H9 (cell line): ENCODE data around the gene SLK. TPM values are rescaled to one million over a fixed set of nuclear protein-coding genes. Genes with fewer than 3 reads are reported as not detected.

Source experiments
- DNase-seq: peaks from one replicate; pipeline ENCODE4 v3.0.0-alpha.2; 2017
- H2AFZ ChIP-seq: one replicate; pipeline ENCODE4 v1.6.1; 2013; ENCODE audit warnings: mild to moderate bottlenecking, low read length, control low read depth, moderate library complexity
- H2AK5ac ChIP-seq: 2 replicates; pipeline ENCODE4 v1.6.1; 2013; ENCODE audit warnings: low read length, control low read depth, mixed read lengths; ENCODE audit not compliant: insufficient read length
- H2BK120ac ChIP-seq: one replicate; pipeline ENCODE4 v1.6.1; 2013; ENCODE audit warnings: low read depth, mild to moderate bottlenecking, low read length, control low read depth, inconsistent platforms; ENCODE audit not compliant: poor library complexity, severe bottlenecking
- H2BK12ac ChIP-seq: 2 replicates; pipeline ENCODE4 v1.6.1; 2013; ENCODE audit warnings: low read length, control low read depth, mixed read lengths, low read depth; ENCODE audit not compliant: insufficient read length
- H2BK15ac ChIP-seq: 2 replicates; pipeline ENCODE4 v1.6.1; 2013; ENCODE audit warnings: low read depth, low read length, control low read depth
- H2BK20ac ChIP-seq: one replicate; pipeline ENCODE4 v1.6.1; 2013; ENCODE audit warnings: low read depth, mild to moderate bottlenecking, low read length, control low read depth, inconsistent platforms; ENCODE audit not compliant: poor library complexity, severe bottlenecking
- H2BK5ac ChIP-seq: 2 replicates; pipeline ENCODE4 v1.6.1; 2013; ENCODE audit warnings: low read length, control low read depth, mixed read lengths; ENCODE audit not compliant: insufficient read length
- H3K14ac ChIP-seq: 2 replicates; pipeline ENCODE4 v1.6.1; 2013; ENCODE audit warnings: low read length, control low read depth; ENCODE audit not compliant: insufficient read depth
- H3K18ac ChIP-seq: 2 replicates; pipeline ENCODE4 v1.6.1; 2013; ENCODE audit warnings: low read depth, mild to moderate bottlenecking, mixed read lengths, low read length, control low read depth; ENCODE audit not compliant: insufficient read length
- H3K23ac ChIP-seq: 2 replicates; pipeline ENCODE4 v1.6.1; 2013; ENCODE audit warnings: low read length, control low read depth, mixed read lengths, low read depth; ENCODE audit not compliant: insufficient read length
- H3K23me2 ChIP-seq: 2 replicates; pipeline ENCODE4 v1.6.1; 2013; ENCODE audit warnings: low read depth, mild to moderate bottlenecking, mixed read lengths, low read length, control low read depth; ENCODE audit not compliant: insufficient read length, poor library complexity, severe bottlenecking
- H3K27ac ChIP-seq: 2 replicates; pipeline ENCODE4 v1.5.1; 2013; ENCODE audit warnings: low read length, control low read depth, mixed read lengths, low read depth; ENCODE audit not compliant: insufficient read length
- H3K27me3 ChIP-seq: 2 replicates; pipeline ENCODE4 v1.6.1; 2013; ENCODE audit warnings: low read length, control low read depth, inconsistent platforms; ENCODE audit not compliant: insufficient read depth
- H3K4ac ChIP-seq: 2 replicates; pipeline ENCODE4 v1.6.1; 2013; ENCODE audit warnings: low read depth, mild to moderate bottlenecking, control low read depth, inconsistent platforms, low read length, moderate library complexity
- H3K4me1 ChIP-seq: 2 replicates; pipeline ENCODE4 v1.6.1; 2013; ENCODE audit warnings: low read length, control low read depth, inconsistent platforms; ENCODE audit not compliant: insufficient read depth
- H3K4me2 ChIP-seq: 2 replicates; pipeline ENCODE4 v1.6.1; 2013; ENCODE audit warnings: low read length, control low read depth, mixed read lengths; ENCODE audit not compliant: insufficient read length, insufficient read depth
- H3K56ac ChIP-seq: 2 replicates; pipeline ENCODE4 v1.6.1; 2013; ENCODE audit warnings: low read depth, mild to moderate bottlenecking, mixed read lengths, low read length, control low read depth; ENCODE audit not compliant: insufficient read length
- H3K79me1 ChIP-seq: 2 replicates; pipeline ENCODE4 v1.6.1; 2013; ENCODE audit warnings: low read depth, mild to moderate bottlenecking, moderate library complexity, low read length, control low read depth, inconsistent platforms; ENCODE audit not compliant: insufficient read depth, poor library complexity, severe bottlenecking
- H3K79me2 ChIP-seq: 2 replicates; pipeline ENCODE4 v1.6.1; 2013; ENCODE audit warnings: low read length, control low read depth, inconsistent platforms; ENCODE audit not compliant: insufficient read depth
- H3K9ac ChIP-seq: 2 replicates; pipeline ENCODE4 v1.6.1; 2013; ENCODE audit warnings: low read length, control low read depth, mixed read lengths; ENCODE audit not compliant: insufficient read length; ENCODE audit errors: extremely low read depth
- H3K9me3 ChIP-seq: one replicate; pipeline ENCODE4 v1.6.1; 2013; ENCODE audit warnings: low read depth, low read length, inconsistent platforms; ENCODE audit not compliant: control insufficient read depth
- H3T11ph ChIP-seq: one replicate; pipeline ENCODE4 v1.6.1; 2013; ENCODE audit warnings: mild to moderate bottlenecking, low read length, control low read depth, inconsistent platforms
- H4K20me1 ChIP-seq: one replicate; pipeline ENCODE4 v1.6.1; 2013; ENCODE audit not compliant: control insufficient read depth, insufficient read length, insufficient read depth
- H4K5ac ChIP-seq: 2 replicates; pipeline ENCODE4 v1.6.1; 2013; ENCODE audit warnings: low read depth, mild to moderate bottlenecking, mixed read lengths, low read length, control low read depth; ENCODE audit not compliant: insufficient read length
- H4K8ac ChIP-seq: replicated peaks from 2 replicates; pipeline ENCODE4 v1.6.1; 2013; ENCODE audit warnings: low read length, control low read depth, mixed read lengths, low read depth; ENCODE audit not compliant: insufficient read length
- H4K91ac ChIP-seq: 2 replicates; pipeline ENCODE4 v1.6.1; 2013; ENCODE audit warnings: low read depth, mild to moderate bottlenecking, moderate library complexity, mixed read lengths, low read length, control low read depth; ENCODE audit not compliant: insufficient read length
- H3K27ac Mint-ChIP-seq, 3 experiments: 2 replicates in 2 of 3; 3 replicates in 1 of 3; pipeline ENCODE4 v1.8.0; 2020 to 2021; ENCODE audit warnings: mixed read lengths in 3 of 3, mild to moderate bottlenecking in 1 of 3, moderate library complexity in 1 of 3
- H3K27me3 Mint-ChIP-seq: 2 replicates; pipeline ENCODE4 v1.8.0; 2021; ENCODE audit warnings: low read depth, mild to moderate bottlenecking, moderate library complexity, mixed read lengths
- H3K36me3 Mint-ChIP-seq, 3 experiments: 2 replicates in 2 of 3; 3 replicates in 1 of 3; pipeline ENCODE4 v1.8.0; 2020 to 2021; ENCODE audit warnings: low read depth in 3 of 3, mixed read lengths in 3 of 3; ENCODE audit not compliant: insufficient read depth in 1 of 3
- H3K4me1 Mint-ChIP-seq, 2 experiments: 2 replicates each; pipeline ENCODE4 v1.8.0; 2020; ENCODE audit warnings: mixed read lengths in 2 of 2
- H3K4me3 Mint-ChIP-seq, 2 experiments: 2 replicates in 1 of 2; 3 replicates in 1 of 2; pipeline ENCODE4 v1.8.0; 2020 to 2021; ENCODE audit warnings: mild to moderate bottlenecking in 2 of 2, mixed read lengths in 2 of 2, moderate library complexity in 1 of 2
- H3K9me3 Mint-ChIP-seq, 2 experiments: 2 replicates in 1 of 2; 3 replicates in 1 of 2; pipeline ENCODE4 v1.8.0; 2020; ENCODE audit warnings: mild to moderate bottlenecking in 2 of 2, mixed read lengths in 2 of 2, moderate library complexity in 1 of 2
- WGBS: extraction: QIAGEN DNeasy Blood & Tissue Kit; methylation state at CpG from one replicate; pipeline ENCODE4 v1.1.7; 2013; ENCODE audit warnings: missing lambda C conversion rate, low lambda C conversion rate, mixed read lengths; ENCODE audit not compliant: insufficient read length; ENCODE audit errors: extremely low coverage; 5-methylcytosine and 5-hydroxymethylcytosine counted together
- total RNA-seq: library from RNA; stranded (reverse); gene quantifications from 2 replicates; pipeline ENCODE4 v1.2.1, GENCODE V29; 2021
- TF ChIP-seq, protein P1 (sequence below): fragments of 200-600 bp; sonication (generic); conservative IDR thresholded peaks from 3 replicates; pipeline ENCODE4 v1.8.0; 2021; ENCODE audit warnings: antibody characterized with exemption, mild to moderate bottlenecking

SLK gene
- total RNA-seq, 1 experiment from 2014 or later = 21.0 TPM

DNA sequence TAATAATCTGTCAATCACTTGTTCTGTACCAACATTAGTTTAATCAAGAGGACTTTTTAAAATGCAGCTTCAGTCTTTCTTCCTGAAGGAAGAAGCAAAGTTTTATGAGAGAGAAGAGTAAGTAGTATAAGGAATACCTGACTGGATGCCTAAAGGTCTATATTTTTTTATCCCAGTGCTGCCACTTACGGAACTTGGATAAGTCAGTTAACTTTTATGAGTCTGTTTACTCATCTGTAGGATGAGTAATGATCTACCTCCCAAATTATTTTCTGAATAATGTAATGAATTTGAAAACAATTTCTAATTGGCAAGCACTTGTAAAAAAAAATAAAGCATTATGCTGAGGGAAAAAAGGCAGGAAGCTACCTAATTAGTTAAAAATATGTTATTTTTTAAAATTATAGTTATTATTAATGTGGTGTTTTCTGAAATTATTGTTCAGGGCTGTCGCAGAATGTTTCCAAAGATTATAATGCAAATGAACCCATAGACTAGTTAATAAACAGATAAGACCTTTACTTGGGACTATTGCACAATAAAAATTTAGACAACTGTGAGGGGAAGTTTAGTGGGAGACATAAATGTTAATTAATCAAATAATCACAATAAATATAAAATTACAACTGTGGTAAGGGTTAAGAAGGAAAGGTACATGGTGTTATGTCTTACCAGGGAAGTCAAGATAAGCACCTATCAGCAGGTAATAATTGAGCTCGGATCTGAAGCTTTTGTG, 24.6 kb downstream of the SLK start:
- H3K27me3 Mint-ChIP-seq = no peaks in the 10 kb centered on the region
- H3K18ac ChIP-seq = no peak overlapping the region
- no peak overlapping the region for H3K14ac ChIP-seq
- H3K27me3 ChIP-seq = no peaks in the 10 kb centered on the region
- TF ChIP-seq, protein P1, sequence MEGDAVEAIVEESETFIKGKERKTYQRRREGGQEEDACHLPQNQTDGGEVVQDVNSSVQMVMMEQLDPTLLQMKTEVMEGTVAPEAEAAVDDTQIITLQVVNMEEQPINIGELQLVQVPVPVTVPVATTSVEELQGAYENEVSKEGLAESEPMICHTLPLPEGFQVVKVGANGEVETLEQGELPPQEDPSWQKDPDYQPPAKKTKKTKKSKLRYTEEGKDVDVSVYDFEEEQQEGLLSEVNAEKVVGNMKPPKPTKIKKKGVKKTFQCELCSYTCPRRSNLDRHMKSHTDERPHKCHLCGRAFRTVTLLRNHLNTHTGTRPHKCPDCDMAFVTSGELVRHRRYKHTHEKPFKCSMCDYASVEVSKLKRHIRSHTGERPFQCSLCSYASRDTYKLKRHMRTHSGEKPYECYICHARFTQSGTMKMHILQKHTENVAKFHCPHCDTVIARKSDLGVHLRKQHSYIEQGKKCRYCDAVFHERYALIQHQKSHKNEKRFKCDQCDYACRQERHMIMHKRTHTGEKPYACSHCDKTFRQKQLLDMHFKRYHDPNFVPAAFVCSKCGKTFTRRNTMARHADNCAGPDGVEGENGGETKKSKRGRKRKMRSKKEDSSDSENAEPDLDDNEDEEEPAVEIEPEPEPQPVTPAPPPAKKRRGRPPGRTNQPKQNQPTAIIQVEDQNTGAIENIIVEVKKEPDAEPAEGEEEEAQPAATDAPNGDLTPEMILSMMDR = no peak
- no peaks in the 10 kb centered on the region for H3K4me1 Mint-ChIP-seq
- H3K4ac ChIP-seq = no peak overlapping the region
- H2AFZ ChIP-seq = no peak overlapping the region
- no CpG with 5 or more reads among the region's 3 CpGs for WGBS
- no peak overlapping the region for H2BK12ac ChIP-seq
- no peak overlapping the region for H4K5ac ChIP-seq
- H4K20me1 ChIP-seq = no peaks in the 10 kb centered on the region
- no peak overlapping the region for H3K4me2 ChIP-seq
- H3K4me3 Mint-ChIP-seq = no peak overlapping the region
- H3K9me3 Mint-ChIP-seq = no peaks in the 10 kb centered on the region
- H3K9ac ChIP-seq = no peak overlapping the region
- H3T11ph ChIP-seq = no peak overlapping the region
- no peak overlapping the region for H2BK120ac ChIP-seq
- H2BK20ac ChIP-seq = no peak overlapping the region
- no peak overlapping the region for H4K91ac ChIP-seq
- H2BK5ac ChIP-seq = no peak overlapping the region
- no peak overlapping the region for H3K56ac ChIP-seq
- no peaks in the 10 kb centered on the region for H3K23me2 ChIP-seq
- no peak overlapping the region for H3K27ac Mint-ChIP-seq
- no peak for DNase-seq
- peaks cover 0 to 4% (median 0%) of the 10 kb centered on the region in 3 experiments; a peak in 1 of 7 replicates for H3K36me3 Mint-ChIP-seq
- H3K4me1 ChIP-seq = no peaks in the 10 kb centered on the region
- no peak overlapping the region for H3K27ac ChIP-seq
- no peak overlapping the region for H3K23ac ChIP-seq
- no peak overlapping the region for H4K8ac ChIP-seq
- H3K79me2 ChIP-seq = no peaks in the 10 kb centered on the region
- H3K9me3 ChIP-seq = no peaks in the 10 kb centered on the region
- no peaks in the 10 kb centered on the region for H3K79me1 ChIP-seq
- no peak overlapping the region for H2AK5ac ChIP-seq
- H2BK15ac ChIP-seq = no peak overlapping the region
